ENCODE data around the gene RPL13. TPM values are rescaled to one million over a fixed set of nuclear protein-coding genes. Genes with fewer than 3 reads are reported as not detected.

The RPL13 gene
- total RNA-seq, 1 donor from 2014 or later = 1,718 TPM

- DNase-seq (ENCODE audit: low spot score) = no peak
Observed at GRCh38 chr16:89596061-89596689, 35.7 kb downstream of the RPL13 start.

GRCh38 chr16:89596957-89597649 lies 36.6 kb downstream of the RPL13 start:
- DNase-seq (ENCODE audit: low spot score) = no peak

GRCh38 chr16:89598199-89598598 lies 37.7 kb downstream of the RPL13 start:
- no peak for DNase-seq (ENCODE audit: low spot score)

- DNase-seq (ENCODE audit: low spot score) = no peak
Observed at GRCh38 chr16:89599451-89599858, 39.0 kb downstream of the RPL13 start.

GRCh38 chr16:89599902-89600301 lies 39.4 kb downstream of the RPL13 start:
- DNase-seq (ENCODE audit: low spot score) = no peak

GRCh38 chr16:89600427-89600826 lies 39.9 kb downstream of the RPL13 start:
- no peak for DNase-seq (ENCODE audit: low spot score)

GRCh38 chr16:89600956-89601355 lies 40.5 kb downstream of the RPL13 start:
- DNase-seq (ENCODE audit: low spot score) = no peak

GRCh38 chr16:89601906-89602272 lies 41.4 kb downstream of the RPL13 start:
- DNase-seq (ENCODE audit: low spot score) = no peak

- no peak for DNase-seq (ENCODE audit: low spot score)
Observed at GRCh38 chr16:89602273-89602951, 41.9 kb downstream of the RPL13 start.

- DNase-seq (ENCODE audit: low spot score) = no peak
Observed at GRCh38 chr16:89602952-89603590, 42.6 kb downstream of the RPL13 start.

- no peak for DNase-seq (ENCODE audit: low spot score)
Observed at GRCh38 chr16:89604764-89605163, 44.3 kb downstream of the RPL13 start.

GRCh38 chr16:89605186-89605970 lies 44.9 kb downstream of the RPL13 start:
- DNase-seq (ENCODE audit: low spot score) = no peak

- no peak for DNase-seq (ENCODE audit: low spot score)
Observed at GRCh38 chr16:89606006-89606405, 45.5 kb downstream of the RPL13 start.

- DNase-seq (ENCODE audit: low spot score) = no peak
Observed at GRCh38 chr16:89607453-89607852, 47.0 kb downstream of the RPL13 start.

- DNase-seq (ENCODE audit: low spot score) = no peak
Observed at GRCh38 chr16:89607937-89608740, 47.7 kb downstream of the RPL13 start.

GRCh38 chr16:89610108-89610453 lies 49.6 kb downstream of the RPL13 start:
- DNase-seq (ENCODE audit: low spot score) = no peak

- DNase-seq (ENCODE audit: low spot score) = no peak
Observed at GRCh38 chr16:89612415-89613166, 52.1 kb downstream of the RPL13 start.

GRCh38 chr16:89613231-89613953 lies 52.9 kb downstream of the RPL13 start, which contains the start of gene DPEP1:
DPEP1 (plus strand) TSS chr16:89613642; CDS start chr16:89630411, 16,769 bp downstream.
- DNase-seq (ENCODE audit: low spot score) = no peak

- DNase-seq (ENCODE audit: low spot score) = no peak
Observed at GRCh38 chr16:89613954-89614459, 53.5 kb downstream of the RPL13 start.

Data from mesenteric fat pad (tissue), 1 donor.